Subcutaneous abdominal adipose tissue (tissue), 5 donors: Measurements from ENCODE around the gene RNF187.

Experiments
- H3K27ac ChIP-seq: one replicate; pipeline ENCODE4 v1.7.0; 2013; ENCODE audit warnings: low read depth, mild to moderate bottlenecking, inconsistent platforms, low read length, moderate library complexity
- H3K27me3 ChIP-seq, 5 donors: one replicate each; pipeline ENCODE4 v1.7.0; 2013; ENCODE audit warnings: low read length in 5 of 5, inconsistent platforms in 1 of 5; ENCODE audit not compliant: control insufficient read depth in 5 of 5, insufficient read depth in 4 of 5
- H3K36me3 ChIP-seq, 5 donors: one replicate each; pipeline ENCODE4 v1.7.0; 2013; ENCODE audit warnings: low read length in 5 of 5; ENCODE audit not compliant: control insufficient read depth in 5 of 5, insufficient read depth in 5 of 5
- H3K4me1 ChIP-seq, 5 donors: one replicate each; pipeline ENCODE4 v1.7.0; 2013; ENCODE audit warnings: low read length in 5 of 5, mild to moderate bottlenecking in 3 of 5, moderate library complexity in 1 of 5; ENCODE audit not compliant: control insufficient read depth in 5 of 5, insufficient read depth in 5 of 5
- H3K4me3 ChIP-seq, 5 donors: one replicate each; pipeline ENCODE4 v1.7.0; 2013; ENCODE audit warnings: low read length in 5 of 5, low read depth in 1 of 5
- H3K9ac ChIP-seq, 5 donors: one replicate each; pipeline ENCODE4 v1.7.0; 2013; ENCODE audit warnings: low read length in 5 of 5, mild to moderate bottlenecking in 4 of 5, moderate library complexity in 3 of 5
- H3K9me3 ChIP-seq, 5 donors: one replicate each; pipeline ENCODE4 v1.7.0; 2013; ENCODE audit warnings: low read length in 5 of 5; ENCODE audit not compliant: control insufficient read depth in 5 of 5
- donor health status: healthy.
- donor health status: healthy.
- donor health status: healthy.
- donor health status: healthy.
- donor health status: healthy.

RNF187 gene

DNA sequence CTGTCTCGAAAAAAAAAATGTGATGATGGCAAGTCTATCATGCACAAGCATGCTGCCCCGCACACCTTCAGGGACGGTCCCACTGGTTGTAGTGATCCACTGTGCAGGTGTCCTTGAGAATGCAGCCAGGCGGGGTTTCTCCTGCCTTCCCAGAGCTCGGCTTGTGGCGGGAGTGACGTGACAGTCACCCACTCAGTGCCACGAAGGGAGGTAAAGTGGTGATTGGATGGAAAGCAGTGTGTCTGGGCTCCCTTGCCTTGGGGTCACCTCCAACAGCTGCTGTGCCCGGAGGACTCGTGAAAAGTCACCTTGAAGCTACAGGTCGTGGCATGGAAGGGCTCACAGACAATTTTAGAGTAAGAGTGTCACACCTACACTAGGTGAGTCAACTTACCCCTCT is 37.0 kb upstream of the RNF187 start:
- H3K9ac ChIP-seq = no peak overlapping the region
- H3K4me1 ChIP-seq = peaks cover 2 to 12% (median 9%) of the 10 kb centered on the region in 5 donors
- H3K9me3 ChIP-seq = no peaks in the 10 kb centered on the region
- no peak overlapping the region for H3K4me3 ChIP-seq
- no peaks in the 10 kb centered on the region for H3K36me3 ChIP-seq
- H3K27me3 ChIP-seq = peaks cover 4 to 19% (median 14%) of the 10 kb centered on the region in 5 donors
- H3K27ac ChIP-seq = no peak overlapping the region

DNA sequence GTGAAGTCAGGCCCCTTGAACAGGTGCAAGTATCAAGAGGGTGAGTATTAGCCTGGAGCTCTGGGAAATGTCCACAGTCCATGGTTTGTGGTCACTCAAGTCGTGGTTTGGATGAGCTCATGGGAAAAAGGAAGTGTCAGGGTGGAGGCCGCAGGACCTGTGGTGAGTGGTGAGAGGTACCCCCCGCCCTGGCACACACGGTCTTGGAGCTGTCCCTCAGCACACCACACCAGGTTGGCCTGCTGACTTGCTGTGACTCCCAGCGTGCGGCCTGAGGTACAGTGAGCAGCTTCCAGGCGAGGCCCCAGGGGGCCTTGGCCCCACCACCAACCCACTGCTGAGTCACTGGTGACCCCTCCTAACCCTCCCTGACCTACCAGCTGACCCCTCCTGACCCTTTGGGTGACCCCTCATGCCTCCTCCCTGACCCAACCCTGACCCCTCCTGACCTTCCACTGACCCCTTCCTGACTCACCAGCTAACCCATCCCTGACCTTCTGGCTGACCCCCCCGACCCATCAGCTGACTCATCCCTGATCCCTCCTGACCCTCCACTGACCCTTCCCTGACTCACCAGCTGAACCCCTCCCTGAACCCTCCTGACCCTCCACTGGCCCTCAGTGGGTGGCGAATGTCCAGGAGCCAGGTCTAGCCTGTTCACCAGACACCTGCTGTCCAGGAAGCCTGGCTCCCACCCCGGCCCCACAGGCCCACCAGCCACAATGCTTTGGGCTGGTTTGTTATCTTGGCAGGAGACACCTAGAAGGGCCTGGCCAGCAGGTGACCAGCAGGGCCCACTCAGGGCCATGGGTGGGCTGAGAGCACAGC is 34.8 kb upstream of the RNF187 start:
- Histone ChIP-seq H3K9me3 (no peaks in the 10 kb centered on the region), H3K27me3 (peaks cover 1 to 8% (median 5%) of the 10 kb centered on the region in 5 donors), H3K4me3 (no peak overlapping the region), H3K9ac (no peak overlapping the region), H3K4me1 (peaks cover 2 to 5% (median 5%) of the 10 kb centered on the region in 5 donors), H3K27ac (no peak overlapping the region), H3K36me3 (no peaks in the 10 kb centered on the region)

DNA sequence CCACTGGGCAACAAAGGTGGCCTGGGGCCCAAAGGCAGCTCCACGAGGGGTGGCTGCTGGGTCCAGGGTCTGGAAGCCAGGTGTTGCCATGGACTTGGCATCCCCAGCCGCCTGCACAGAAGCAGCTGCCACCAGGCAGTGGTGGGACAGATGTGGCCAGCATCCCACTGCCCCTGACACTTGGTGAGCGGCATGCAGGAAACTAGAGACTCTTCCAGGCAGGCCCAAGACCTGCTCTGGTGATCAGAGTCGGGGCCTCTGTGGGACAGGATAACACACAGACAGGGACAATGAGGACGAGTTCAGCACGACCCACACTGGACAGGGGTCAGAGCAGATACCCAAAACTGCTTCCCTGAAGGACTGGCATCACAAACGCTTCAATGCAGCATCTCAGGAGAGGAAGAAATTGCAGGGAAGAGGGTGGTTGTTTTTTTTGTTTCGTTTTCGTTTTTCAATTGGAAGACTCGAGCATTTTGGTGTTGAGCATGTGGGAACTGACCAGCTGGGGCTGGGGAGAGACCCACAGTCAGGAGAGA is 34.1 kb upstream of the RNF187 start:
- Histone ChIP-seq H3K4me1 (peaks cover 2 to 12% (median 12%) of the 10 kb centered on the region in 5 donors), H3K9me3 (no peaks in the 10 kb centered on the region), H3K36me3 (no peaks in the 10 kb centered on the region), H3K9ac (no peak overlapping the region), H3K4me3 (no peak overlapping the region), H3K27ac (no peak overlapping the region), H3K27me3 (peaks cover 3 to 11% (median 9%) of the 10 kb centered on the region in 5 donors)

DNA sequence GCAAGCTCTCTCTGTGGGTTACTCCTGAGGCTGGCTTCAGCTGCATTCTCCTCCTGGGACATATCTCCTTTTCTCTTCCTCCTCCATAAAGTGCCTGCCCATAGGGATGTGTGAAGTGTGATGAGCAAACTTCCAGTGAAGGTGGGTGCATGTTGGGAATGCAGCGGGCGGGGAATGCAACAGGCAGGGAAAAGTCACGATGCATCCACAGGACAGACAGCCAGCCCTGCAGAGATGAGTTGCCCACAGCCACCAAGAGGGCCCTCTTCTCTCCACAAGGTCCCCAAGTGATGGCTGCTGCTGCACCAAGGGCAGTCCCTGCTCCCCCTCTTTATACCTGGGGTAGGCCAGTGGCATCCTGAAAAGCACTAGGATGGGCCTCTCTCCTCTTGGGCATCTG is 33.6 kb upstream of the RNF187 start:
- no peaks in the 10 kb centered on the region for H3K9me3 ChIP-seq
- no peaks in the 10 kb centered on the region for H3K36me3 ChIP-seq
- peaks cover 2 to 17% (median 17%) of the 10 kb centered on the region in 5 donors for H3K4me1 ChIP-seq
- peaks cover 3 to 13% (median 9%) of the 10 kb centered on the region in 5 donors for H3K27me3 ChIP-seq
- H3K4me3 ChIP-seq = no peak overlapping the region
- H3K9ac ChIP-seq = no peak overlapping the region
- H3K27ac ChIP-seq = no peak overlapping the region

DNA sequence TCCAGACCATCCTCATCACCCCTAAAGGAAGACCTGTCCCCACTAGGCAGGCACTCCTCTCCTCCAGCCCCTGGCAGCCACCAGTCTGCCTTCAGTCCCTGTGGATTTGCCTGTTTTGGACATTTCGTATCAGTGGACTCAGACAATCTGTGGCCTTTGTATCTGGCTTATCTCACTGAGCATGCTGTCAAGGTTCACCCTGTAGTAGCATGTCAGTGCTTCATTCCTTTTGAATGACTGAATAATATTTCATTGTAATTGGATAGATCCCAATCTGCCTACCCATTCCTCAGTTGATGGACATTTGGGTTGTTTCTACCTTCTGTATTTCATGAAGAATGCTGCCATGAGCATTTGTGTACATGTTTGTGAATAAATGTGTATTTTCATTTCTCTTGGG is 32.9 kb upstream of the RNF187 start:
- H3K4me1 ChIP-seq = peaks cover 2 to 23% (median 22%) of the 10 kb centered on the region in 5 donors
- no peak overlapping the region for H3K4me3 ChIP-seq

DNA sequence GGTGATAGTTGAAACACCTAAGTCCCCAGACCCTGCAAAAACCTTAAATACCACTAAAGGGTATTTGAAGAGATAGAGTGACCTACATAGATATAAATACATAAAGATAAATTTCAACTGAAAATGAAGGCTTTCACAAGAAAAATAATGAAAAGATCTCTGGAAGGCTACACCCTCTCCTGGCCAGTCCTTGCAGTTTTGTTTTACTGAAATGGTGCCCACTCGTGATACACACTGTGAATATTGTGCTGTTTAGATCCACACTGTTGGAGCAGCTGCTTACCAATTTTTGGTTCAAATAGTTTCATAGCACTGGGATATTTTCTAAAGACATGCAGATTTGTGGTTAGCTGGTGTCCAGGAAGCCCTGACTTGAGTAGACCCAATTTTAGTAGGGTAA is 31.5 kb upstream of the RNF187 start:
- H3K9me3 ChIP-seq = no peaks in the 10 kb centered on the region
- no peaks in the 10 kb centered on the region for H3K36me3 ChIP-seq
- peaks cover 5 to 20% (median 15%) of the 10 kb centered on the region in 5 donors for H3K27me3 ChIP-seq
- H3K9ac ChIP-seq = no peak overlapping the region
- H3K4me1 ChIP-seq = peaks cover 0 to 26% (median 23%) of the 10 kb centered on the region in 5 donors
- H3K4me3 ChIP-seq = no peak overlapping the region
- no peak overlapping the region for H3K27ac ChIP-seq

More for the DNA sequence above, 32.9 kb upstream of the RNF187 start:
- peaks cover 4 to 17% (median 10%) of the 10 kb centered on the region in 5 donors for H3K27me3 ChIP-seq
- H3K27ac ChIP-seq = no peak overlapping the region
- H3K9me3 ChIP-seq = no peaks in the 10 kb centered on the region
- H3K36me3 ChIP-seq = no peaks in the 10 kb centered on the region
- H3K9ac ChIP-seq = no peak overlapping the region

DNA sequence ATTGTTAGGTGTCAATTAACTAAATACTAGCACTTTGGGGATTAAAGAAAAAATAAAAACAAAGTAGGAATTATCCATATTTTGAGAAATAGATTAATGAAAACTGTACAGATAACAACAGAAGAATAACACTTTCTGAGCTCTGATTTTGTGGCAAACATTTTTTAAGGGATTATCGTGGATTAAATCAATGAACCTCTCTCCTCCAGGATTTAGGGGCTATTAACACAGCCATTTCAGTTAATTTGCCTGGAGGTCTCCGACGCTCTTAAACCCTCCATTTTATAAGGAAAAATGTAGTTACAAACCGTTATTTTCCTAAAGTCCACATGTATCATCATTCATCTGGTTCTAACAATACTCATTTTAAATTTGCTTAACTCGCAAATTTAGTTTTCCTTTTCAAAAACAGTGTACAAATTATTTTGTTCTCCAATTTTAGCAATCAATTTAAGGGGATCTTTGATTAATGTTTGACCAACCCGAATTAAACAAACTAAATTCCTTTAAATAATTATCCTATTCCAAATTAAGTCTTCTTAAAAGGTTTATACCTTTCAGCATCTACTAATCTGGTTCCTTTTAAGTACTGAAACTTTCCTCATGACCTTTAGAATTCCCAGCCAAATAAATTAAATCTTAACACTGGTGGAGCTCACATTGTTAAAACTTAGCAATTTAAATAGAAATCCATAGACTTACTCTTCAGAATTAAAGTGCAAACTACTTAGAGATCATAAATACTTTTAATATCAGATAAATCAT is 30.7 kb upstream of the RNF187 start:
- Histone ChIP-seq H3K9ac (no peak overlapping the region), H3K36me3 (no peaks in the 10 kb centered on the region), H3K4me1 (peaks cover 0 to 26% (median 23%) of the 10 kb centered on the region in 5 donors), H3K27ac (no peak overlapping the region), H3K4me3 (peak overlapping the region in 3 of 5 donors; percentile 58 to 66 (median 59)), H3K27me3 (peaks cover 10 to 24% (median 20%) of the 10 kb centered on the region in 5 donors), H3K9me3 (no peaks in the 10 kb centered on the region)

DNA sequence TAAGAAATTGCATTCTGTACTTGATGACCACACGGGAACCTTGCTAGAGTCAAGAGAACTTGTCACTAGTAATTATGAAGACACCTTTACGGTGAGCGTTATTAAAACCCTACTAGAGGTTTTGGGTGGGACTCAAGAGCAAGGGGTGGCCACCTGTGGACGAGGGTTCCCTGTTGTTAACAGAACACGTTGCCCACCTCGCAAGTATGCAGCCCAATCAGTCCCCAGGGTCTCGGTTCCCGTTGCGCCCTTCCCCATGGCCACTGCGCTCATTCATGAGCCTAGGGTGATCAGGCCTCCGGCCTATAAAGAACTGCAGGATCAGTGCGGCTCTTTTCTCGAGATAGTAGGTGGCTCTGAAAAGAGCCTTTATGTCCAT is 30.2 kb upstream of the RNF187 start:
- Histone ChIP-seq H3K27ac (no peak overlapping the region), H3K9ac (no peak overlapping the region), H3K9me3 (no peaks in the 10 kb centered on the region), H3K4me1 (peaks cover 0 to 26% (median 23%) of the 10 kb centered on the region in 5 donors), H3K27me3 (peaks cover 10 to 29% (median 24%) of the 10 kb centered on the region in 5 donors), H3K36me3 (no peaks in the 10 kb centered on the region), H3K4me3 (peak overlapping the region; percentile 7 to 66 (median 59))

DNA sequence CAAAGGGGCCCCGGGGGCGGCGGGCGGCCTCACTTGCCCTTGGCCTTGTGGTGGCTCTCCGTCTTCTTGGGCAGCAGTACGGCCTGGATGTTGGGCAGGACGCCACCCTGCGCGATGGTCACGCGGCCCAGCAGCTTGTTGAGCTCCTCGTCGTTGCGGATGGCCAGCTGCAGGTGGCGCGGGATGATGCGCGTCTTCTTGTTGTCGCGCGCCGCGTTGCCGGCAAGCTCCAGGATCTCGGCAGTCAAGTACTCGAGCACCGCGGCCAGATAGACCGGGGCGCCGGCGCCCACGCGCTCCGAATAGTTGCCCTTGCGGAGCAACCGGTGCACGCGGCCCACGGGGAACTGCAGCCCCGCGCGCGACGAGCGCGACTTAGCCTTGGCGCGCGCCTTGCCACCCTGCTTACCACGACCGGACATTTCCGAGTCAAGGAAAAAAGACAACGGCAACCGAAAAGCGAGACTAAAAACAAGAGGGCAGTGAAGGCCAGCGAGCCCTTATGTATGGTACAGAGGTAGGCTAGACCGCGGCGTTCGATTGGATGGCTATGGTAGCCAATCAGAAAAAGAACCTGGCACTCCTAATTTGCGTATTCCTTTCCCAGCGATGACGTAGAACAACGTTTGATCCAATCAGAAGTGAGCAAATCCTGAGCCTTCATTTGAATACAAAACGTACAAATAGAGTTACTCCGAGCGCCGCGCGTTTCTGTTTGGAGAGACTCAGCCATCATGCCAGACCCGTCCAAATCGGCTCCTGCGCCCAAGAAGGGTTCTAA is 29.6 kb upstream of the RNF187 start:
- Histone ChIP-seq H3K4me1 (peaks cover 0 to 26% (median 23%) of the 10 kb centered on the region in 5 donors), H3K36me3 (no peaks in the 10 kb centered on the region), H3K27ac (no peak overlapping the region), H3K27me3 (peaks cover 10 to 32% (median 24%) of the 10 kb centered on the region in 5 donors), H3K9ac (no peak overlapping the region), H3K4me3 (peak overlapping the region; percentile 49 to 66 (median 59)), H3K9me3 (no peaks in the 10 kb centered on the region)
